ENCODE data around the gene REELD1.

Gene REELD1

DNA sequence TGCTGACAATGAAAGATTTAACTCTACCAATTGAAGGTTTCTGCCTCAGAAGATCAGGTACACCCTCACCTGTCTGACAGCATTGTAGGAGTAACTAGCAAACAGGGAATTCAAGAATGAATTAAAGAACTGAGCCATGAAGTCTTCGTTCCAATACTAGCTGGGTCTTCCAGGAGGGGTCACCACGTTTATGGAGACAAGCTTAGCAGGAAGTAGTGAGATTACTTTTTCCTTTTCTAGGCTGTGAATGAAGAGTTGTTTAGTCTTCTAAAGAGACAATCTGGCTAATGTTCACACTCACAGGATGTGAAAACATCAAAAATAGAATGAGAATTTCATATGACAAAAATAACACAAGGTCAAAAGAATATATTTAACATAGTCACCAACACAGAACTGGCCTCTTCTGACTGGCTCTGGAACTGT is 54.9 kb downstream of the REELD1 start:
- ChIA-PET POLR2A (no interaction called here), CTCF (interaction anchor here (0.7 kb wide), 1 partner anchor 25 kb away, joined by 3 read pairs; no protein-coding TSS in a partner anchor)
- TF ChIP-seq INSM2 (tag by site-specific recombination; IDR thresholded peaks at IDR 0.05) = no peak
- no peak for TF ChIP-seq KLF16 (tag by site-specific recombination; IDR thresholded peaks at IDR 0.05)
- no peak for TF ChIP-seq ZNF24 (tag by site-specific recombination; IDR thresholded peaks at IDR 0.05)
- TF ChIP-seq ZNF121 (tag by site-specific recombination; IDR thresholded peaks at IDR 0.05) = no peak
- TF ChIP-seq ZNF362 (tag by site-specific recombination; IDR thresholded peaks at IDR 0.05) = no peak
- TF ChIP-seq KLF9 (tag by site-specific recombination; IDR thresholded peaks at IDR 0.05; ENCODE audit: low read depth) = no peak
- TF ChIP-seq HIC1 (tag by site-specific recombination; IDR thresholded peaks at IDR 0.05) = no peak
- no peak for TF ChIP-seq ZSCAN18 (tag by site-specific recombination; IDR thresholded peaks at IDR 0.05)
- TF ChIP-seq ZNF560 (tag by site-specific recombination; IDR thresholded peaks at IDR 0.05; ENCODE audit: borderline replicate concordance) = no peak
- TF ChIP-seq ZNF514 (tag by site-specific recombination; IDR thresholded peaks at IDR 0.05) = no peak
- TF ChIP-seq ZNF768 (tag by site-specific recombination; IDR thresholded peaks at IDR 0.05) = no peak
- no peak for TF ChIP-seq IKZF3 (tag by site-specific recombination; IDR thresholded peaks at IDR 0.05)
- TF ChIP-seq, protein P1, sequence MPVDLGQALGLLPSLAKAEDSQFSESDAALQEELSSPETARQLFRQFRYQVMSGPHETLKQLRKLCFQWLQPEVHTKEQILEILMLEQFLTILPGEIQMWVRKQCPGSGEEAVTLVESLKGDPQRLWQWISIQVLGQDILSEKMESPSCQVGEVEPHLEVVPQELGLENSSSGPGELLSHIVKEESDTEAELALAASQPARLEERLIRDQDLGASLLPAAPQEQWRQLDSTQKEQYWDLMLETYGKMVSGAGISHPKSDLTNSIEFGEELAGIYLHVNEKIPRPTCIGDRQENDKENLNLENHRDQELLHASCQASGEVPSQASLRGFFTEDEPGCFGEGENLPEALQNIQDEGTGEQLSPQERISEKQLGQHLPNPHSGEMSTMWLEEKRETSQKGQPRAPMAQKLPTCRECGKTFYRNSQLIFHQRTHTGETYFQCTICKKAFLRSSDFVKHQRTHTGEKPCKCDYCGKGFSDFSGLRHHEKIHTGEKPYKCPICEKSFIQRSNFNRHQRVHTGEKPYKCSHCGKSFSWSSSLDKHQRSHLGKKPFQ (tag by site-specific recombination; IDR thresholded peaks at IDR 0.05) = no peak
- no peak for TF ChIP-seq ZNF140 (tag by site-specific recombination; IDR thresholded peaks at IDR 0.05)
- Histone ChIP-seq H3K9me3 (ENCODE audit: control insufficient read depth, insufficient read depth, low read depth, low read length) (no peaks in the 10 kb centered on the region), H3K4me3 (ENCODE audit: low read depth, low read length) (no peak overlapping the region), H3K27ac (ENCODE audit: extremely low read depth, low read depth, low read length) (no peak overlapping the region), H3K4me1 (ENCODE audit: control insufficient read depth, insufficient read depth, low read length) (no peaks in the 10 kb centered on the region), H3K36me3 (ENCODE audit: control insufficient read depth in 2 of 2, insufficient read depth in 1 of 2, low read length in 2 of 2) (no peaks in the 10 kb centered on the region)

- Histone ChIP-seq H3K9me3 (ENCODE audit: control insufficient read depth, insufficient read depth, low read depth, low read length) (no peaks in the 10 kb centered on the region), H3K27ac (ENCODE audit: extremely low read depth, low read depth, low read length) (no peak overlapping the region), H3K4me1 (ENCODE audit: control insufficient read depth, insufficient read depth, low read length) (no peaks in the 10 kb centered on the region), H3K36me3 (ENCODE audit: control insufficient read depth in 2 of 2, insufficient read depth in 1 of 2, low read length in 2 of 2) (no peaks in the 10 kb centered on the region), H3K4me3 (ENCODE audit: low read depth, low read length) (no peak overlapping the region)
- ChIA-PET POLR2A (no interaction called here), CTCF (no interaction called here)
- TF ChIP-seq TCF7L2 (IDR thresholded peaks at IDR 0.05; ENCODE audit: borderline replicate concordance, low read depth, low read length) = no peak
- no peak for TF ChIP-seq ZNF121 (tag by site-specific recombination; IDR thresholded peaks at IDR 0.05)
- no peak for TF ChIP-seq ZNF521 (tag by site-specific recombination; IDR thresholded peaks at IDR 0.05)
- TF ChIP-seq, protein P2, sequence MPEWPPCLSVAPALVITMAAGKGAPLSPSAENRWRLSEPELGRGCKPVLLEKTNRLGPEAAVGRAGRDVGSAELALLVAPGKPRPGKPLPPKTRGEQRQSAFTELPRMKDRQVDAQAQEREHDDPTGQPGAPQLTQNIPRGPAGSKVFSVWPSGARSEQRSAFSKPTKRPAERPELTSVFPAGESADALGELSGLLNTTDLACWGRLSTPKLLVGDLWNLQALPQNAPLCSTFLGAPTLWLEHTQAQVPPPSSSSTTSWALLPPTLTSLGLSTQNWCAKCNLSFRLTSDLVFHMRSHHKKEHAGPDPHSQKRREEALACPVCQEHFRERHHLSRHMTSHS (tag by site-specific recombination; IDR thresholded peaks at IDR 0.05) = no peak
- no peak for TF ChIP-seq GLI4 (tag by site-specific recombination; IDR thresholded peaks at IDR 0.05)
- TF ChIP-seq, protein P3, sequence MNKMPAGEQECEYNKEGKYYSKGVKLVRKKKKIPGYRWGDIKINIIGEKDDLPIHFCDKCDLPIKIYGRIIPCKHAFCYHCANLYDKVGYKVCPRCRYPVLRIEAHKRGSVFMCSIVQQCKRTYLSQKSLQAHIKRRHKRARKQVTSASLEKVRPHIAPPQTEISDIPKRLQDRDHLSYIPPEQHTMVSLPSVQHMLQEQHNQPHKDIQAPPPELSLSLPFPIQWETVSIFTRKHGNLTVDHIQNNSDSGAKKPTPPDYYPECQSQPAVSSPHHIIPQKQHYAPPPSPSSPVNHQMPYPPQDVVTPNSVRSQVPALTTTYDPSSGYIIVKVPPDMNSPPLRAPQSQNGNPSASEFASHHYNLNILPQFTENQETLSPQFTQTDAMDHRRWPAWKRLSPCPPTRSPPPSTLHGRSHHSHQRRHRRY (tag by site-specific recombination; IDR thresholded peaks at IDR 0.05) = no peak
- TF ChIP-seq ZNF280D (tag by site-specific recombination; IDR thresholded peaks at IDR 0.05) = no peak
Measured at GRCh38 chr4:146271466-146271865, 57.1 kb downstream of the REELD1 start.
